Retinal pigment epithelial cell (primary cell): ENCODE measurements around the gene MTHFD1L.

ENCODE experiments used
- DNase-seq: peaks from one replicate; pipeline ENCODE4 v3.0.0-alpha.2; 2010; ENCODE audit warnings: low read depth
- H3K4me3 ChIP-seq: 2 replicates; pipeline ENCODE4 v1.5.1; 2011; ENCODE audit warnings: mild to moderate bottlenecking, low read length, control low read depth, moderate library complexity
- CTCF ChIP-seq: conservative IDR thresholded peaks from 2 replicates; pipeline ENCODE4 v1.5.1; 2011; ENCODE audit warnings: low read depth, low read length, control low read depth, inconsistent platforms

Gene MTHFD1L

GRCh38 chr6:150975136-150975535, 109.6 kb downstream of the MTHFD1L start:
- TF ChIP-seq CTCF, result no peak
- no peak overlapping the region for H3K4me3 ChIP-seq
- no peak for DNase-seq

- no peak overlapping the region for H3K4me3 ChIP-seq
- TF ChIP-seq CTCF, result no peak
- no peak for DNase-seq
These were observed 111.8 kb downstream of the MTHFD1L start for GRCh38 chr6:150977281-150977680.

GRCh38 chr6:150978624-150979023, 113.1 kb downstream of the MTHFD1L start:
- no peak overlapping the region for H3K4me3 ChIP-seq
- no peak for TF ChIP-seq CTCF
- DNase-seq, result no peak

GRCh38 chr6:150979826-150980350, 114.4 kb downstream of the MTHFD1L start:
- TF ChIP-seq CTCF, result no peak
- no peak for DNase-seq
- H3K4me3 ChIP-seq, result no peak overlapping the region

- H3K4me3 ChIP-seq, result no peak overlapping the region
- no peak for TF ChIP-seq CTCF
- DNase-seq, result no peak
These were observed 115.6 kb downstream of the MTHFD1L start for GRCh38 chr6:150981095-150981494.

GRCh38 chr6:150981669-150982068, 116.2 kb downstream of the MTHFD1L start:
- TF ChIP-seq CTCF, result no peak
- H3K4me3 ChIP-seq, result no peak overlapping the region
- no peak for DNase-seq

GRCh38 chr6:150987371-150987828, 121.9 kb downstream of the MTHFD1L start:
- TF ChIP-seq CTCF, result no peak
- H3K4me3 ChIP-seq, result no peak overlapping the region
- no peak for DNase-seq
